ENCODE data around the gene ZNRF3.

Gene ZNRF3

DNA sequence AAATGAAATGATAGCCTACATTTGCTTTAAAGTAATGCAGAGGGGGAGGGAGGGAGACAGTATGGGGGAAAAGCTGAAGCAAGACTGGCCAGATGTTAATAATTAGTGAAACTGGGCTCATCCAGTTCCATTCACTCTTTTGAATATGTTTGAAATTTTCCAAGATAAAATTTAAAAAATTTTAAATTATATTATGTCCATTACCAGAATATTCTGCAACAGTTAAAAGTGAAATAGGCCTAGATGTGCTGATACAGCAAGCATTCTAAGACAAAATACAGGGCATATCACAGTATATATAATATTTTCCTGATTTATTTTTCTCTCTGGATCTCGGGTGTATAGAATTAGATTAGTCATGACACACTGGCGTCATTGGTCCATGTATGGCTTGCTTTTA lies 13.6 kb upstream of the ZNRF3 start:
- DNase-seq (ENCODE audit: low read depth, low spot score): no peak
- ChIA-PET CTCF (interaction anchor here (1.0 to 2.4 kb wide), 2 partner anchors 14 to 170 kb away, joined by 3 to 14 read pairs; no protein-coding TSS in a partner anchor), POLR2A (no interaction called here)
- TF ChIP-seq, protein P1, sequence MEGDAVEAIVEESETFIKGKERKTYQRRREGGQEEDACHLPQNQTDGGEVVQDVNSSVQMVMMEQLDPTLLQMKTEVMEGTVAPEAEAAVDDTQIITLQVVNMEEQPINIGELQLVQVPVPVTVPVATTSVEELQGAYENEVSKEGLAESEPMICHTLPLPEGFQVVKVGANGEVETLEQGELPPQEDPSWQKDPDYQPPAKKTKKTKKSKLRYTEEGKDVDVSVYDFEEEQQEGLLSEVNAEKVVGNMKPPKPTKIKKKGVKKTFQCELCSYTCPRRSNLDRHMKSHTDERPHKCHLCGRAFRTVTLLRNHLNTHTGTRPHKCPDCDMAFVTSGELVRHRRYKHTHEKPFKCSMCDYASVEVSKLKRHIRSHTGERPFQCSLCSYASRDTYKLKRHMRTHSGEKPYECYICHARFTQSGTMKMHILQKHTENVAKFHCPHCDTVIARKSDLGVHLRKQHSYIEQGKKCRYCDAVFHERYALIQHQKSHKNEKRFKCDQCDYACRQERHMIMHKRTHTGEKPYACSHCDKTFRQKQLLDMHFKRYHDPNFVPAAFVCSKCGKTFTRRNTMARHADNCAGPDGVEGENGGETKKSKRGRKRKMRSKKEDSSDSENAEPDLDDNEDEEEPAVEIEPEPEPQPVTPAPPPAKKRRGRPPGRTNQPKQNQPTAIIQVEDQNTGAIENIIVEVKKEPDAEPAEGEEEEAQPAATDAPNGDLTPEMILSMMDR (IDR thresholded peaks at IDR 0.05; ENCODE audit: insufficient read depth, low read length, missing control alignments): no peak
- no peak overlapping the region for H3K4me3 ChIP-seq (ENCODE audit: low read depth, low read length)

DNA sequence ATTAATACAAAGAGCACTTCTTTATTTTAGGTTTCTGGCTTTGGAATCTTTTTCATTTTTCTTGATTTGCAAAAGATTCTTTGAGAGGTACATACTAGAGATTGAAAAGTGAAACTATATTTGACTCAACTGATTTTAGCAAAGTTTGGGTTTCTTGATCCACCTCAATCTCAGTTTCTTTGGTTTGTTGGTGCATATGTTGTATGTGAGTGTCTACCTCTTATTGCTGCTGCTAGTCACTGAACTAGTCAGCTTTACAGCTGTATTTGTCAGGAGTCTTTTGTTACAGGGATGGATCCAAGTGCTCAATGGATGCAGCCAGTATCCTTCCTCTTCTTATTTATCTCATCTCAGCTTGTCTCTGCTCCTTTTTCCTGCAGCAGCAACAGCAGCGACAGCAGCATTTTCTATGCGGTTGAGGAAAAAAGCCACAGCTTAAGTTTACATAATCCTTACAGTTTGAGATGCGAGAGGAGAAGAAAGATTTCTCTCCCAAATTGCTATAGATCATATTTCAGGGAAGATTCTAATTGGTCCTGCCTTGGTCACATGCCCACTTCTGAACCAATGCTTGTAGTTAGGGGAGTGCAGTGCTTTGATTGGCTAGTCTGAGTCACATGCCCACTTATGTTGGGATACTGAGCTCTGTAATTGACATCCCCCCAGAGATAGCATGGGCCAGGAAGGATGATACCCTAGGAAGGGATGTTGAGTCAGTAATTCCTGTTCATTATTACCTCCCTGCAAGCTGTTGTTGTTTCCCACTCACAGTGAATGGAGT lies 10.0 kb upstream of the ZNRF3 start:
- TF ChIP-seq, protein P1 (IDR thresholded peaks at IDR 0.05; ENCODE audit: insufficient read depth, low read length, missing control alignments): no peak
- no peak overlapping the region for H3K4me3 ChIP-seq (ENCODE audit: low read depth, low read length)
- DNase-seq (ENCODE audit: low read depth, low spot score): no peak
- ChIA-PET POLR2A (no interaction called here), CTCF (interaction anchor here (1.1 to 3.9 kb wide), 3 partner anchors 8 to 168 kb away, joined by 5 to 15 read pairs (median 8); no protein-coding TSS in a partner anchor)

DNA sequence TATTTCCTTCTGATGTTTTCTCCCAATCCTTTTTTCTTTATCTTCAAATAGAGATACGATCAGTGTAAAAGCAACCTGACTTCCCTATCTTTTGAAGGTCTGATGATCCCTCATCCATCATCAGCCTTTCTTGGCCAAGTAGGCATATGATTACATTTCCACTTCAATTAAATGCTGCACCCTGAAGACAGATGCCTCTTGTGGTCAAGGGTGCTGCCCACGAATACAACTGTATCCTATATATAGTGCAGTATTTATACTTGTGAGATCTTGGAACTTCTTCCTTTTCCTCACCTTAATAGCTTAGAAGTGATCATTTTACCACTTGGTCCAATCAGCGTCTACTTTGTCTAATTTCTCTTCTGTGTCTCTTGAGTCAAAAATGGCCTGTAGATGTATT lies 9.3 kb upstream of the ZNRF3 start:
- CTCF ChIA-PET: interaction anchor here (0.8 to 3.9 kb wide), 3 partner anchors 18 to 167 kb away, joined by 3 to 15 read pairs (median 8); no protein-coding TSS in a partner anchor
- TF ChIP-seq, protein P1 (IDR thresholded peaks at IDR 0.05; ENCODE audit: insufficient read depth, low read length, missing control alignments): no peak
- DNase-seq (ENCODE audit: low read depth, low spot score): no peak
- POLR2A ChIA-PET: no interaction called here
- H3K4me3 ChIP-seq (ENCODE audit: low read depth, low read length): no peak overlapping the region

DNA sequence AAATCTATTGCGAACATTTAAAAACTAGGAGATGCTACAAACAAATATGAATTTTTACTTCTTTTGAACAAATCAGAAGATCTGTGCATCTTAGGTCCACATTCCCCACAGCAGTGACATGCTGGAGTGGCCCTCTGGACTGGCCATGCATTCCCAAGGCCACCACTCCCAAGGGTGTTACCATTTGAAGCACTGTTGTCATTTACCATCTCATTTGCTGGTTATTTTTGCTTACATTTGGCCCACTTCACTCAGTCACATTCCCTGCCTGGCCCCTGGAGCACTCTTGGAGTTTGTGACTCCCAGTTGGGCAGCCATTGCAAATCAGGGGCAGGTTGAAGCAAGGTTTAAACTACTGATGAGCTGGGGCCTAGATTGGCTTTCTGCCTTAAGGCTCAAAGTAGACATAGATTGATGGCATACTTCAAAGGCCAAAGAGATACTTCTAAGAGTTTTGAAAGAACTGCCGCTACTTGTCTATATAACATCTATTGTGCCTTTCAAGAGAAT lies 8.5 kb upstream of the ZNRF3 start:
- POLR2A ChIA-PET: no interaction called here
- TF ChIP-seq, protein P1 (IDR thresholded peaks at IDR 0.05; ENCODE audit: insufficient read depth, low read length, missing control alignments): no peak
- H3K4me3 ChIP-seq (ENCODE audit: low read depth, low read length): no peak overlapping the region
- CTCF ChIA-PET: interaction anchor here (0.8 to 3.9 kb wide), 3 partner anchors 18 to 166 kb away, joined by 3 to 15 read pairs (median 8); no protein-coding TSS in a partner anchor
- DNase-seq (ENCODE audit: low read depth, low spot score): no peak

DNA sequence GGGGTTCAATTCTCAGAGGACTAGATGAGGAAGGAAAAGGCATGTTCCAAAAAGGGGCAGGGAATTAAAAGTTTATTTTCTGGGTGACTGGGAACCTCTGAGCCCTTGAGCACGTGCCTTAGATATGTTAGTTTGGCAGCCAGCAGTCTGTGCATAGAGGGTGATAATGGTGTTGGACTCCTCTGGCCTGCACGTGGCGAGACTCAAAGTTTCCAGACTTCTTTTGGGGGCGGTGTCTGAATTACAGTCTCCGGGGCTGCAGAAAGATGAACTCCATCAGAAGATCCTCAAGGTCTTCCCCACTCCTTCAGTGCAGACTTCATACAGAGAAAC lies 861 bp upstream of the ZNRF3 start:
- TF ChIP-seq, protein P1 (IDR thresholded peaks at IDR 0.05; ENCODE audit: insufficient read depth, low read length, missing control alignments): no peak
- H3K4me3 ChIP-seq (ENCODE audit: low read depth, low read length): peak overlapping the region; percentile 69
- CTCF ChIA-PET: interaction anchor here (1.3 to 3.2 kb wide), 4 partner anchors 9 to 272 kb away, joined by 3 to 12 read pairs (median 7); no protein-coding TSS in a partner anchor
- no peak for DNase-seq (ENCODE audit: low read depth, low spot score)
- POLR2A ChIA-PET: interaction anchor here (0.6 kb wide), 2 partner anchors 73 to 90 kb away, joined by 3 to 4 read pairs; no protein-coding TSS in a partner anchor

DNA sequence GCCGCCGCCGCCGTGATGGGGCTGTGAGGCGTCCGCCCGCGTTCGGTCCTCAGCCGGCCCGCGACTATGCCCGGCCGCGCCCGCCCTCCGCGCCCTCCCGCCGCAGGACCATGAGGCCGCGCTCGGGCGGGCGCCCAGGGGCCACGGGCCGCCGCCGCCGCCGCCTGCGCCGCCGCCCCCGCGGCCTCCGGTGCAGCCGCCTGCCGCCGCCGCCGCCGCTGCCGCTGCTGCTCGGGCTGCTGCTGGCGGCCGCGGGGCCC lies 215 bp downstream of the ZNRF3 start:
- H3K4me3 ChIP-seq (ENCODE audit: low read depth, low read length): peak overlapping the region; percentile 65
- CTCF ChIA-PET: interaction anchor here (1.9 to 3.2 kb wide), 2 partner anchors 27 to 157 kb away, joined by 9 to 12 read pairs; no protein-coding TSS in a partner anchor
- TF ChIP-seq, protein P1 (IDR thresholded peaks at IDR 0.05; ENCODE audit: insufficient read depth, low read length, missing control alignments): no peak
- no peak for DNase-seq (ENCODE audit: low read depth, low spot score)
- POLR2A ChIA-PET: no interaction called here
